Endothelial cell of umbilical vein (primary cell): Measurements from ENCODE around the gene MCUR1.
"Not testable (repeated sequence)": the region's sequence is repeated elsewhere in the genome, so short reads cannot be mapped to it uniquely, and the experiment has no call there.

Source experiments
- EZH2 ChIP-seq: IDR thresholded peaks from 2 replicates; pipeline ENCODE4 v1.6.1; 2012; ENCODE audit warnings: borderline replicate concordance, low read depth, mild to moderate bottlenecking, moderate library complexity, low read length, inconsistent platforms; ENCODE audit not compliant: severe bottlenecking
- POLR2AphosphoS5 ChIP-seq: IDR thresholded peaks from 2 replicates; pipeline ENCODE4 v1.6.1; 2012; ENCODE audit warnings: low read depth, mild to moderate bottlenecking, control low read depth, low read length, moderate library complexity; ENCODE audit not compliant: insufficient read depth
- TF ChIP-seq, protein P1 (sequence below), 2 donors: IDR thresholded peaks; 1 replicate in 1 of 2; 2 replicates in 1 of 2; pipeline ENCODE4 v1.5.1; 2011; ENCODE audit warnings: low read length in 2 of 2, mild to moderate bottlenecking in 2 of 2, moderate library complexity in 2 of 2, control low read depth in 1 of 2, inconsistent platforms in 1 of 2, low read depth in 1 of 2; ENCODE audit not compliant: insufficient read depth in 1 of 2; ENCODE audit errors: extremely low read depth in 1 of 2

DNA sequence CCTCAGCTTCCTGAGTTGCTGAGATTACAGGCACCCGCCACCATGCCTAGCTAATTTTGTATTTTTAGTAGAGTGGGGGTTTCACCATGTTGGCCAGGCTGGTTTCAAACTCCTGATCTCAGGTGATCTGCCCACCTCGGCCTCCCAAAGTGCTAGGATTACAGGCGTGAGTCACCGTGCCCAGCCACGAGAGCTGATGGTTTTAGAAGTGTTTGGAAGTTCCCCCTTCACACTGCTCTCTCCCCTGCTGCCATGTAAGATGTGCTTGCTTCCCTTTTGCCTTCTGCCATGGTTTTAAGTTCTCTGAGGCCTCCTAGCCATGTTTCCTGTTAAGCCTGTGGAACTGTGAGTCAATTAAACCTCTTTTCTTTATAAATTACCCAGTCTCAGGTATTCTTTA lies 36.3 kb upstream of the MCUR1 start:
- TF ChIP-seq EZH2, POLR2AphosphoS5: not testable (repeated sequence)
- TF ChIP-seq, protein P1, sequence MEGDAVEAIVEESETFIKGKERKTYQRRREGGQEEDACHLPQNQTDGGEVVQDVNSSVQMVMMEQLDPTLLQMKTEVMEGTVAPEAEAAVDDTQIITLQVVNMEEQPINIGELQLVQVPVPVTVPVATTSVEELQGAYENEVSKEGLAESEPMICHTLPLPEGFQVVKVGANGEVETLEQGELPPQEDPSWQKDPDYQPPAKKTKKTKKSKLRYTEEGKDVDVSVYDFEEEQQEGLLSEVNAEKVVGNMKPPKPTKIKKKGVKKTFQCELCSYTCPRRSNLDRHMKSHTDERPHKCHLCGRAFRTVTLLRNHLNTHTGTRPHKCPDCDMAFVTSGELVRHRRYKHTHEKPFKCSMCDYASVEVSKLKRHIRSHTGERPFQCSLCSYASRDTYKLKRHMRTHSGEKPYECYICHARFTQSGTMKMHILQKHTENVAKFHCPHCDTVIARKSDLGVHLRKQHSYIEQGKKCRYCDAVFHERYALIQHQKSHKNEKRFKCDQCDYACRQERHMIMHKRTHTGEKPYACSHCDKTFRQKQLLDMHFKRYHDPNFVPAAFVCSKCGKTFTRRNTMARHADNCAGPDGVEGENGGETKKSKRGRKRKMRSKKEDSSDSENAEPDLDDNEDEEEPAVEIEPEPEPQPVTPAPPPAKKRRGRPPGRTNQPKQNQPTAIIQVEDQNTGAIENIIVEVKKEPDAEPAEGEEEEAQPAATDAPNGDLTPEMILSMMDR (IDR thresholded peaks at IDR 0.05; ENCODE audit: extremely low read depth in 1 of 2, insufficient read depth in 1 of 2, low read depth in 1 of 2, low read length in 2 of 2): not testable (repeated sequence)
